HG03066 (cell line): ENCODE results near the gene OR4C15.

Experiments
- ATAC-seq: cut with Tn5 transposase; IDR thresholded peaks from one replicate; pipeline ENCODE4 v1.9.1; 2021; ENCODE audit warnings: low read depth; ENCODE audit not compliant: unreplicated experiment

OR4C15 gene

GRCh38 chr11:55554169-55554568, at the start of gene OR4C15:
Gene OR4C15 (plus strand): TSS chr11:55554469. CDS start chr11:55554469, 0 bp downstream.
- ATAC-seq = no peak

DNA sequence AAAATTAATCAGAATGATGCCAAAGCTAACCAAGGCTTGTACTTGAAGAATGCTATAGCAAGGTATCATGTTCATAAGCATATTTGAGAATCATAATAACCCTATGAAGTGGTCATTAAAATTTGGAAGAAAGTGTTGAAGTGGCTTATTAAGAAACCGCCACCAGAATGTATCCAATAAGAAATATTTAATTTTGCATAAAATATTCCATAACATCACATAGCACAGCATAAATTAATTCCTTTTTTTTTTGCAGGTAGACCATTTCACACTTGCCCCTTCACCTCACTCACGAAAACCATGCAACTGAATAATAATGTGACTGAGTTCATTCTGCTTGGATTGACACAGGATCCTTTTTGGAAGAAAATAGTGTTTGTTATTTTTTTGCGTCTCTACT, 17.6 kb downstream of the OR4C15 start, which contains the start of gene OR4C16:
TSS of gene OR4C16 (plus strand) at position 301 of the 400 bp plus-strand sequence. CDS start at position 301, 0 bp downstream.
- ATAC-seq = no peak

DNA sequence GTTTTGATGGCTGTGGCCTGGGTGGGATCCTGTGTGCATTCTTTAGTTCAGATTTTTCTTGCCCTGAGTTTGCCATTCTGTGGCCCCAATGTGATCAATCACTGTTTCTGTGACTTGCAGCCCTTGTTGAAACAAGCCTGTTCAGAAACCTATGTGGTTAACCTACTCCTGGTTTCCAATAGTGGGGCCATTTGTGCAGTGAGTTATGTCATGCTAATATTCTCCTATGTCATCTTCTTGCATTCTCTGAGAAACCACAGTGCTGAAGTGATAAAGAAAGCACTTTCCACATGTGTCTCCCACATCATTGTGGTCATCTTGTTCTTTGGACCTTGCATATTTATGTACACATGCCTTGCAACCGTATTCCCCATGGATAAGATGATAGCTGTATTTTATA, 18.3 kb downstream of the OR4C15 start:
- peak; percentile 95 for ATAC-seq
